ENCODE results near the gene CNOT6. TPM values are rescaled to one million over a fixed set of nuclear protein-coding genes. Genes with fewer than 3 reads are reported as not detected.
"Not testable (repeated sequence)": the region's sequence is repeated elsewhere in the genome, so short reads cannot be mapped to it uniquely, and the experiment has no call there.

The CNOT6 gene
- total and polyA plus RNA-seq, 11 donors: 3.1 to 18.8 (median 12.9) TPM

DNA sequence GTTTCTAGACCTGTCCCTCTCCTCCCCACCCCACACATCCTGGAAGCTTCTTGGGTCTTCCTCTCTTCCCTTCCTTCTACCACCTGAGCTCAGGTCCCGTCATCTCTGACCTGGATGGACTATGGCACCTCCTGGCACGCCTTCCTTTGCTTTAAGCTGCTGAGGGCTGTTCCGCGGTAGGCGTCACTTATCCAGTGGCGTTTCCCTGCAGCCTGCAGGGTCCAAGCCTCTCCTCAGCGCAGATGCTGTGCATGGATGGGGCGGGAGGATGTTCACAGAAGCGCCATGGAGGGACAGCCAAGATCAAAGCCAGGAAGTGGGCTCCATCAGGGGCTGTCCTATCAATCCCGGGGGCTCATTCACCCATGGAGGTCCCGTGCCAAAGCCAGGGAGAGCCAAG lies 23.8 kb upstream of the CNOT6 start:
- peaks cover 0 to 12% (median 0%) of the 10 kb centered on the region in 12 donors for H3K4me1 ChIP-seq
- DNase-seq (no peak), ATAC-seq (no peak)
- H3K36me3 ChIP-seq: no peaks in the 10 kb centered on the region
- TF ChIP-seq POLR2A (IDR thresholded peaks at IDR 0.05): no peak
- TF ChIP-seq, protein P1, sequence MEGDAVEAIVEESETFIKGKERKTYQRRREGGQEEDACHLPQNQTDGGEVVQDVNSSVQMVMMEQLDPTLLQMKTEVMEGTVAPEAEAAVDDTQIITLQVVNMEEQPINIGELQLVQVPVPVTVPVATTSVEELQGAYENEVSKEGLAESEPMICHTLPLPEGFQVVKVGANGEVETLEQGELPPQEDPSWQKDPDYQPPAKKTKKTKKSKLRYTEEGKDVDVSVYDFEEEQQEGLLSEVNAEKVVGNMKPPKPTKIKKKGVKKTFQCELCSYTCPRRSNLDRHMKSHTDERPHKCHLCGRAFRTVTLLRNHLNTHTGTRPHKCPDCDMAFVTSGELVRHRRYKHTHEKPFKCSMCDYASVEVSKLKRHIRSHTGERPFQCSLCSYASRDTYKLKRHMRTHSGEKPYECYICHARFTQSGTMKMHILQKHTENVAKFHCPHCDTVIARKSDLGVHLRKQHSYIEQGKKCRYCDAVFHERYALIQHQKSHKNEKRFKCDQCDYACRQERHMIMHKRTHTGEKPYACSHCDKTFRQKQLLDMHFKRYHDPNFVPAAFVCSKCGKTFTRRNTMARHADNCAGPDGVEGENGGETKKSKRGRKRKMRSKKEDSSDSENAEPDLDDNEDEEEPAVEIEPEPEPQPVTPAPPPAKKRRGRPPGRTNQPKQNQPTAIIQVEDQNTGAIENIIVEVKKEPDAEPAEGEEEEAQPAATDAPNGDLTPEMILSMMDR (IDR thresholded peaks at IDR 0.05): no peak
- intact Hi-C loops (cut with DNase I): loop anchor here in 9 of 10 donors (2.0 to 10.0 kb wide), 6 partner anchors 176 to 346 kb away; partner anchors contain the start of gene MAPK9 (in 6 of the 9)
- H3K27me3 ChIP-seq: peaks cover 0 to 5% (median 0%) of the 10 kb centered on the region in 9 donors
- WGBS, 4 donors: 68 to 82% (median 72%) methylated on average over 9 to 11 of the region's 11 CpGs
- H3K4me3 ChIP-seq: no peak overlapping the region
- no peak overlapping the region for H3K27ac ChIP-seq
- H3K9me3 ChIP-seq: no peaks in the 10 kb centered on the region

DNA sequence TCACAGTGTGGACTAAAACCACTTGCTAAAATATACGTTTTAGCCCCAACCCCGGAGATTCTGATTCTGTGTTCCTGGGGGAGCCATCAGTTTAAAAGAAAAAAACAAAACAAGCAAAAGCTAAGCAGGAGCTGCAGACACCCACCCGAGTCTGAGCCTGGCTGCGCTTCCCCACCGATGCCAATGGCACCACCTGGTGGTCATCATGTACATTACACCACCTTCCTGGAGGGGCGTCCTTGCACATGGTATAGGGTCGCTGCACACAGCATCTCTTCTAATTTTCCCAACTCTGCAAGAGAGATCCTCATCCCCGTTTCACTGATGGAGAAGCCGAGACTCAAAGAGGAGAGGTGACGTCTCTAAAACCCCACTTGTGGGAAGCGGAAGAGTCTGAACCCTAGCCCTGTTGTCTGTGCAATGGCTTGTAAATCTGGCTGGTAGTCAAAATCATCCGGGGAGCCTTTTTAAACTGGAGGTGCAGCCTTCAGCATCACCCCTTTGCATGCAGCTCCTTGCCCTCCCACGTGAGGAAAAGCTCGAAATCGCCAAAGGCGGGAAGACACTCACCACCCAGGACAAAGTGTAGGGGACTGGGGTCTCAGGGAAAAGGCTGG lies 23.1 kb upstream of the CNOT6 start:
- Histone ChIP-seq H3K4me3 (no peak overlapping the region), H3K27me3 (peaks cover 0 to 5% (median 0%) of the 10 kb centered on the region in 9 donors), H3K36me3 (no peaks in the 10 kb centered on the region), H3K4me1 (peaks cover 0 to 12% (median 0%) of the 10 kb centered on the region in 12 donors), H3K27ac (no peak overlapping the region), H3K9me3 (no peaks in the 10 kb centered on the region)
- intact Hi-C loops (cut with DNase I): loop anchor here (1.0 to 10.0 kb wide), 7 partner anchors 176 to 346 kb away; partner anchors contain the start of gene MAPK9 (in 6 of the 10)
- 25 to 30% (median 26%) methylated on average over 16 of the region's 16 CpGs for WGBS, 4 donors
- DNase-seq (peak in 3 of 5 donors; percentile 46 to 58 (median 48)), ATAC-seq (peak; percentile 52 to 81 (median 78))
- TF ChIP-seq, protein P1 (IDR thresholded peaks at IDR 0.05): peak; percentile 82 to 95 (median 93)
- no peak for TF ChIP-seq POLR2A (IDR thresholded peaks at IDR 0.05)

DNA sequence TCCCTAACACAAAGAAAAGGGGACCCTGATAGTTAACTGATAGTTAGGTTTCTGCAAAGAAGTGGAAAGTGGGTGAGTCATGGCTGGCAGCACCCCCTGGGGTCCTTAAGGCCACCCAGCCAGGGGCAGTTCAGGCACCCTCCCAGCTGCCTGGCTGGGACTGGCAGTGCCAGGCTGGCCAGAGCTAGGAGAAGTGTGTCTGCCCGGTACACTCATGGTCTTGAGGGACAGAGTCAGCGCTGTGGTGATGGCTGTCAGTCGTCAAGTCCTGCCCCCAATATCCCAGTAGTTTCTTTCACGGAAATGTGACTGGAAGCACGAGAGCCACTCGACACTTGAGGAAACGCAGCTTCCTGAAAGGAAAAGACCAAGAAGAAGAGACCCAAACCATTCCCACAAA lies 22.3 kb upstream of the CNOT6 start:
- DNase-seq (no peak), ATAC-seq (peak in 1 of 4 donors; percentile 6)
- TF ChIP-seq POLR2A (IDR thresholded peaks at IDR 0.05): no peak
- TF ChIP-seq, protein P1 (IDR thresholded peaks at IDR 0.05): no peak
- Histone ChIP-seq H3K36me3 (no peaks in the 10 kb centered on the region), H3K9me3 (no peaks in the 10 kb centered on the region), H3K27ac (no peak overlapping the region), H3K4me3 (no peak overlapping the region), H3K4me1 (peaks cover 0 to 10% (median 0%) of the 10 kb centered on the region in 12 donors), H3K27me3 (peaks cover 0 to 5% (median 0%) of the 10 kb centered on the region in 9 donors)
- intact Hi-C loops (cut with DNase I): loop anchor here (1.0 to 10.0 kb wide), 7 partner anchors 177 to 347 kb away; partner anchors contain the start of gene MAPK9 (in 6 of the 10)
- 40 to 49% (median 45%) methylated on average over 7 of the region's 7 CpGs for WGBS, 4 donors

DNA sequence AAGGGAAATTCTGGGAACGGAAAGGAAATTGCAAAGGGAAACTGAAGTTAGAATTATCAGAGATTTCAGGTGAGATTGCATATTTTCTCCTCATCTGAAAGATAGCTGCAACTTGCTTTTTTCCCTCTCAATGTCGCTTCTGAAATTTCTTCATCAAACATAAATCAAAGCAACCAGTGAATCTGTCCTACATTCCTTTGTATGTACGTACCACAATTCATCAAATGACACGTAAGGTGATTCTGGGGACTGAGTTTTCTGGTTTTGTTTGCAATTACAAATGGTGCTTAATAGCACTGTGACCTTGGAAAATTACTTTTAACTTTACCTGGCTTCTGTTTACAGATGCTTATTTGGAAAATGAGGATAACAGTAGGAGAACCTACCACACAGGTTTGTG lies 21.9 kb upstream of the CNOT6 start:
- no peak for TF ChIP-seq POLR2A (IDR thresholded peaks at IDR 0.05)
- TF ChIP-seq, protein P1 (IDR thresholded peaks at IDR 0.05): no peak
- DNase-seq (no peak), ATAC-seq (no peak)
- H3K4me1 ChIP-seq: peaks cover 0 to 6% (median 0%) of the 10 kb centered on the region in 12 donors
- 60 to 64% (median 62%) methylated on average over 4 of the region's 4 CpGs for WGBS, 4 donors
- H3K9me3 ChIP-seq: no peaks in the 10 kb centered on the region
- peaks cover 0 to 5% (median 0%) of the 10 kb centered on the region in 9 donors for H3K27me3 ChIP-seq
- H3K4me3 ChIP-seq: no peak overlapping the region
- no peaks in the 10 kb centered on the region for H3K36me3 ChIP-seq
- intact Hi-C loops (cut with DNase I): loop anchor here in 8 of 10 donors (5.0 to 10.0 kb wide), 4 partner anchors 180 to 347 kb away; partner anchors contain the start of gene MAPK9 (in 2 of the 8)
- no peak overlapping the region for H3K27ac ChIP-seq

- DNase-seq, H3K4me1 ChIP-seq, H3K9me3 ChIP-seq, ATAC-seq, H3K4me3 ChIP-seq, H3K27me3 ChIP-seq, H3K27ac ChIP-seq, H3K36me3 ChIP-seq: not testable (repeated sequence)
- intact Hi-C loops (cut with DNase I): loop anchor here in 8 of 10 donors (5.0 to 10.0 kb wide), 4 partner anchors 181 to 349 kb away; partner anchors contain the start of gene MAPK9 (in 2 of the 8)
- WGBS, 4 donors: 81 to 95% (median 90%) methylated on average over 8 of the region's 8 CpGs
Observed at GRCh38 chr5:180473386-180473785, 20.8 kb upstream of the CNOT6 start.

Data from heart left ventricle (tissue), 16 donors.